RKO (cell line): ENCODE results near the gene FAM236A.
"Not testable (repeated sequence)": the region's sequence is repeated elsewhere in the genome, so short reads cannot be mapped to it uniquely, and the experiment has no call there.

Experiments
- DNase-seq: peaks from one replicate; pipeline ENCODE4 v3.0.0-alpha.2; 2016; ENCODE audit warnings: low spot score

Gene FAM236A

DNA sequence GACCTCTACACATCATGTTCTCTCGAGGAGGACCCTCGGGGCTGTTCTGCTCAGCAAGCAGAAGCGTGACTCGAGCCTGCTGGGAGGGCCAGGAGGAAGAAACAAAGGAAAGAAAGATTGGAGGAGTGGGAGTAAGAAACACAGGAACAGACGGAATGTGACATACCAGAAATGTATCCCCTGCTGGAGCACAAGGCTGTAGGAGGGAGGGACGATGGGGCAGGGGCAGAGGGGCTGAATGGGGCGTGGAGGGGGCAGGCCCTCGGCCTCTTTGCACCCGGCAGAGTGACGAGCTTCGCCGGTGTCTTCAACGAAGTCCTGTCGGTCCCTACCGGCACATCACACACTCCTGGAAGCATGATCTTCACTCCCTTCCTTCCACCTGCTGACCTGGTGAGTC is at the start of gene FAM236A:
Gene FAM236A (plus strand): TSS at position 301 of the 400 bp plus-strand sequence. CDS start 57 bp downstream, at position 358.
- not testable (repeated sequence) for DNase-seq

DNA sequence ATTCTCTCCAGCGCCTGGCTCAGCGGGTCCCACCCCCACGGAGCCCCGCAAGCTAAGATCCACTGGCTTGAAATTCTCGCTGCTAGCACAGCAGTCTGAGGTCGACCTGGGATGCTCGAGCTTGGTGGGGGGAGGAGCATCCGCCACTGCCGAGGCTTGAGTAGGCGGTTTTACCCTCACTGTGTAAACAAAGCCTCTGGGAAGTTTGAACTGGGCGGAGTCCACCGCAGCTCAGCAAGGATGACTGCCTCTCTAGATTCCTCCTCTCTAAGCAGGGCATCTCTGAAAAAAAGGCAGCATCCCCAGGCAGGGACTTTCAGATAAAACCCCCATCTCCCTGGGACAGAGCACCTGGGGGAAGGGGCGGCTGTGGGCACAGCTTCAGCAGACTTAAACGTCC is 48.3 kb upstream of the FAM236A start:
- DNase-seq: not testable (repeated sequence)

DNA sequence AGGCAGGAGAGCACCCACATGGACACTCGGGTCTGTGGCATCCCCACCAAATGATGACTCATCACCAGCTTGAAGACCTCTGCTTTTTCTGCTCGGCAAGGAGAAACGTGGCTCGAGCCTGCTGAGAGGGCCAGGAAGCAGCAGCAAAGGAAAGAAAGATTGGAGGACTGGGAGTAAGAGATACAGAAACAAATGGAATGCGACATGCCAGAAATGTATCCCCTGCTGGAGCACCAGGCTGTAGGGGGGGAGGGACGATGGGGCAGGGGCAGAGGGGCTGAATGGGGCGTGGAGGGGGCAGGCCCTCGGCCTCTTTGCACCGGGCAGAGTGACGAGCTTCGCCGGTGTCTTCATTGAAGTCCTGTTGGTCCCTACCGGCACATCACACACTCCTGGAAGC is 25.7 kb upstream of the FAM236A start, which contains the start of gene FAM236C:
Gene FAM236C (plus strand): TSS at position 301 of the 400 bp plus-strand sequence. CDS start 100 bp downstream, outside the sequence.
- not testable (repeated sequence) for DNase-seq

DNA sequence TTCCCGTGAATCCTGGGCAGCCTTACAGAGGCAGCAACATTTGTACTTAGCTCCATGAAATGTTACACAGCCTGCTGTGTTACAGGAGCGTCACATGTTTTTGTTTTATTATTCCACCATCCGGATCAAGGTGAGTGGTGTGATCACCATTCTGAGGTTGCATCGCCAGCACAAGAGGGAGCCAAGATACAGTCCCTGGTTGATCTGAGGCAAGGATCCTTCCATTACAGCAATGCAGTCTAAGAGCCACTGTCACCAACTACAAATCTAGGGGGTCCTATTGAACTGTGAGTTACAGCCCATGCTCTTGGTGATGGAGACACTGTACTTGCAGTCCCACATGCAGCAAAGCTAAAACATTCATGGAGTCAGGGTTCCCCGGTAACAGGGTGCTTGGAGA is 21.9 kb upstream of the FAM236A start:
- DNase-seq: not testable (repeated sequence)

DNA sequence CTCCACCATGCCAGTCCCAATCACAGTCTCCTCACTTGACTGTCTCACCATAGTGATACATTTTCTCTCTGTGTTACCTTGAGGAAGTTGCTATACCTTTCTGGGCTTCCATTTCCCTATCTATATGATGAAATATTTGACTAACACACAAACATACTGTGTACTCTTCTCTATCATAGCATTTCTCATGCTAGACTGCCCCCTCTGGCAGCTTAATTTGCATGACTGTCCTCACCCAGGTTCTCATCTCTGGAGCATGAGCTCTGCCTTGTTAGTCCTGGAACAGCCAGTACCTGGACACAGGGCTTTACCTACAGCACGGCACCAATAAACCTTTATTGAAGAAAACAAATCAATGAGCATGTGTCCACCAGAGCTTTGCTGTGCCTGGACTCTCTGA is 5.7 kb upstream of the FAM236A start:
- DNase-seq: not testable (repeated sequence)

DNA sequence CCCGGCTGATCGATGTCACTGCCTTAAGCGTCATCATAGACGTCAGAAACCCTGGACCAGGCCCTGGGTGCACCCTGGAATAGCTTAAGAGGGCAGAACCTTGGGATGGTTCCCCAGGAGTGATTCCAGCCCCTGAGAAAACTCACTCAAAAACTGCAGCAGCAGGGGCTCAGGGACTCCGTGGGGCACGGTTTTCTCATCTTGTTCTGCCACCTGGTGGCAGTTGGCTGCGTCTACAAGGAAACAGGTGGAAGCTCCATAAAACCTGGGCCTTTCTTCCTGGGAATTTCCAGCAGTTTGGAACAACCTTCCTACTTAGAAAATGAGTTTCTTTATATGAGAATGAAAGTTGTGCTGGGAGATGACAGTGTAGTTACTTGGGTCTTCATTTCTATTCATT is 1.6 kb upstream of the FAM236A start:
- not testable (repeated sequence) for DNase-seq

DNA sequence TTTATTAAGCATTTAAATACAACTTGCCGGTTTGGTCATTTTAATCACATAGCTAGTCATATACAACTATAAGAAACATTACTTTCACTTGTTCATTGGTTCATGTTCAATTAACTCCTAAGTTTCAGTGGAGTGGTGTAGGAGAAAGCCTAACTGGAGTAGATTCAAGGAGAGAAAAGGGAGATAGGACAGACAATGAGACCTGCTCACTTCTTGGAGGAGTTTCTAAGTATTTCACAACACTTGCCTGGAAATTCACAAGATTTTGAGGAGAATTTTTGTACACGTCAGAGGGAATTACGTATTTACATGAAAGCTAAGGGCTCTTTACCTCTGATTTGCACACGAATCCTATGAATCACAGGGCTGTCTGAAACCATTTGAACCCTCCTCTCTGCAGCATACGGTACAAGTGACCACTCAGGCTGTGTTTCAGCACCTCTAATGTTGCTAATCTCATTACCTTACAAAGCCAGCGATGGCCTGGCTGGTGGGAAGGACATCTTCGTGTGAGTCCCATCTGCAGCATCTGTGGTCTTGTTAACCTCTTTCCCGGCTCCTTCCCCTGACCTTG is 1.0 kb upstream of the FAM236A start:
- not testable (repeated sequence) for DNase-seq

DNA sequence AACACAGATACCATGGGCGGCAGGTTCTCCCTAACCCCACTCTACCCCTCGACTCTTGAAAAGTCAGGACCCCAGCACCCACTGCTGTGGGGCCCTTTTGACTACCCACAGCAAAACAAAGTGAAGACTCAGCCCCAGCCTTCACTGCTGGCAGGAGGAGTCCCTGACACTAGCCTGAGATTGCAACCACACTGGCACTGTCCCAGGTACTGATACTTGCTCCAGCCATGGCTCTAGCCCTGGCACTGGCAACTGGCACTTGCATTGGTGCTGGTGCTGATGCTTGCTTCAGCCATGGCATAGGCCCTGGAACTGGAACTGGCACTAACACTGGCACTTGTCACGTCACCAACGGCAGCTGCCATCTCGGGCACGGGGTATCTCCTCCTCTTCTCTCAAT is 4.3 kb downstream of the FAM236A start:
- DNase-seq: not testable (repeated sequence)

DNA sequence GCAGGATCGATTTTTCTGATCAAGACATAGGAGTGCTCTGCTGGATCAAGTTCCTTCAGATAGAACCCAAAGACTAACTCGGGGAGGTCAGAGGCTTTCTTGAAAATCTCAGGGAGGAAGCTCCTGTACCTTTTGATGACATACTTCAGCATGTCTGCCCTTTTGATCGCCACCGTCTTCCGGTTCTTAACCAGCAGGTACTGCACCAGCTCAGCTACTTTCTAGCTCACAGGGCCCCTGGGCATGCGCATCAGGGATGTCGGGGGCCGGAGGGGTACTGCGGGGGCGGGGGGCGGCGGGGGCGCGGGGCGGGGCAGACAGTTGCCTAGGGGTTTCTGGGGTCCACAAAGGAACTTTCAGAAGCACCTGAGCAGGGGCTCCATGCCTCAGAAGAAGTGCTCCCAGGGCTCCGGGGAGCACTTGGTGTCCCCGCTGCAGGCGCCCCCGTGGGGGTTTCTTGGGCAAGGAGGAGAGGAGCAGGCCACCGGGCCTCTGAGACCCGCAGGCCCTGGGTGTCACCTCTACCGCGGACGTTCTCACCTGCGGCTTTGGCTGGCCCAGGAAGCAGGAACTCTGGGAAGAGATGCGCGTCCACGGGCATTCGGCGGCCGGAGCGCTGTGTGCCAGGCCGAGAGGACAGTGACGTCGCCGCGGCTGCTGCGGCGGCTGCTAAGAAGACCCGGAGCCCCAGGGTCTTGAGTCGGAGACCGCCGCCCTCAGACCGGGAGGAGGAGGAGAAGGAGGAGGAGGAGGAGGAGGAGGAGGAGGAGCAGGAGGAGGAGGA is 5.2 kb downstream of the FAM236A start:
- DNase-seq: not testable (repeated sequence)

DNA sequence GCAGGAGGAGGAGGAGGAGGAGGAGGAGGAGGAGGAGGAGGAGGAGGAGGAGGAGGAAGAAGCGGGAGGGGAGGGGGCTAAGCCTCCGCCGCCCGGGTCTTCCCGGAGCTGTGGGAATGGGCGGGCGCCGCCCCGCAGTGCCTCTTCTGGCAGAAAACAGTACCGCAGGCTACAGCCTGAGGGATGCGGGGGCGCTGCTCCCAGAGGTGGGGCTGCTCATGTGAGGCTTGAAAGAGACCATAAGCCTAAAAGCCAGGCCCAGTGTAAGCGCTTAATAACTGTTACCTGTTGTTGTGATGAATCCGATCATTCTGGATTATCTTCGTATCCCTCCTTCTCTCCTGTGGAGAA is 5.8 kb downstream of the FAM236A start, which contains the start of gene DMRTC1:
Gene DMRTC1 (minus strand): TSS at position 19 of the 351 bp plus-strand sequence. CDS start 68,143 bp downstream, outside the sequence.
- not testable (repeated sequence) for DNase-seq

DNA sequence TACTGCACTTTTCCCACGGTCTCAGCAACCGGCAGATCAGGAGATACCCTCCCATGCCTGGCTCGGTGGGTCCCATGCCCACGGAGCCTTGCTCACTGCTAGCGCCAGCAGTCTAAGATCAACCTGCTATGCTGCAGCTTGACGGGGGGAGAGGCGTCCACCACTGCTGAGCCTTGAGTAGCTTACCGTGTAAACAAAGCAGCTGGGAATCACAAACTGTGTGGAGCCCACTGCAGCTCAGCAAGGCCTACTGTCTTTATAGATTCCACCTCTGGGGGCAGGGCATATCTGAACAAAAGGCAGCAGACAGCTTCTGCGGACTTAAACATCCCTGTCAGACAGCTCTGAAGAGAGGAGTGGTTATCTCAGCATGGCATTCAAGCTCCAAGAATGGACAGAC is 22.0 kb downstream of the FAM236A start:
- not testable (repeated sequence) for DNase-seq

DNA sequence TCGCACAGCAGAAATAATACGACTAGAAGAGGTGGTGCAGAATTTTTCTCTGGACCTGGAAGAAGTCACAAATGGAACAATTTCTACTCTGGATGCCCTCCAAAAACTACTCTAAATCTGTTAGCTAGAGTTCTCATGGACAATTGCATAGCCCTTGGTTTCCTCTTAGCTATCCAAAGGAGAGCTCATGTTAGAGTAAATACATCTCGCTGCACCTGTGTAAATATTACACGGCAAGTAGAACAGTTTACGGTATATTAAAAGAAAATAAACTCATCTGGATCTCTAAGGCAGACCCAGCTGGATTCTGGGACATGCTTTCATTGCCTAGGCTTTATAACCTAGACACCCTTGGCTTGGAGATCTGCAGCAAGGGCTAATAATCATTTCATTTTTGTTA is 33.9 kb downstream of the FAM236A start:
- not testable (repeated sequence) for DNase-seq

DNA sequence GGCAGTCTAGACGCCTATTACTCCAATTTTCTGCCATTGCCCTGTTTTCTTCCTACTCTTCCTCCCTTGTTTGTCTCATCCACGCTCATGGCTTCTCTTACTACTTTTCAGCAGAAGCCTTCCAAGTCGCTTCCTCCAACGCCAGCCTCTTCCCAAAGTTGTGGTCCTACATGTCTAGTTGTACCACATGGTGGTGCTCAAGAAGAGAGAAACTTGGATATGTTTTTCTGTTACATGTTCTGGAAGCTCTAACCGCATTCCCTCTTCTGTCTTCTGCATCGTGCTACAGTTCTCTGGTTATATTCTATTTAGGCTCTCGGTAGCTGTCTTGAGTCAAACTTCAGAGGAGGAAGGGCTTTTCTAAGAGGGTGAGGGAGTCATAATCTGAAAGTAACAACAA is 36.9 kb downstream of the FAM236A start:
- not testable (repeated sequence) for DNase-seq

DNA sequence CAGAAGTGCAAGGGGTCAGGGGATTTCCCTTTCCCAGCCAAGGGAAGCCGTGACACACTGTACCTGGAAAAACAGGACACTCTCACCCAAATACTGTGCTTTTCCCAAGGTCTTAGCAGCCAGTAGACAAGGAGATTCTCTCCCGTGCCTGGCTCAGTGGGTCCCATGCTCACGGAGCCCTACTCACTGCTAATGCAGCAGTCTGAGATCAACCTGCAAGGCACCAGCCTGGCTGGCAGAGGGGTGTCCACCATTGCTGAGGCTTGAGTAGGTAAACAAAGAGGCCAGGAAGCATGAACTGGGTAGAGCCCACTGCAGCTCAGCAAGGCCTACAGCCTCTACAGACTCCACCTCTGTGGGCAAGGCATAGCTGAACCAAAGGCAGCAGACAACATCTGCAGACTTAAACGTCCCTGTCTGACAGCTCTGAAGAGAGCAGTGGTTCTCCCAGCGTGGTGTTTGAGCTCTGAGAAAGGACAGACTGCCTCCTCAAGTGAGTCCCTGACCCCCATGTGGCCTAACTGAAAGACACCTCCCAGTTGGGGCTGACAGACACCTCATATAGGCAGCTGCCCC is 43.0 kb downstream of the FAM236A start:
- DNase-seq: not testable (repeated sequence)
